Measurements from ENCODE around the gene DBNDD2.
A peak's percentile ranks its signal among the peaks of the same experiment; 100 is the strongest.

Gene DBNDD2

GRCh38 chr20:45387274-45387673 lies 20.8 kb upstream of the DBNDD2 start:
- DNase-seq, result no peak

DNA sequence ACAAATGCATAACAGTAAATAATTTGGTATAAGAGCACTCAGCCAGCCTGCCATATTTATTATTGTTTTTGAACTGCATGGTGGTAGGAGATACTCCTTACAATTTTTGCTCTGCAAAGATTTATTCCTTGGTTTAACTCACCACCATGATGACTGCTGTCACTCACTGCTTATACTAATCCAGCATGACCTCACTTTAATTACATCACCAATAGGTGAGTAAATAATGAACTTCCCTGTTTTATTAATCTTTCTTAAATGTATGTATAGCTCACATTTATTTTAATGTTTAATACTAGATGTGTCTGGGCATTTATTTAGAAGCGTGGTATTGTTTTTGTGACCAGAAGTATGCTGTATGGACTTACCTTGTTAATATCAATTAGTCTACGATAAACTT lies 17.2 kb upstream of the DBNDD2 start:
- DNase-seq, result no peak

DNA sequence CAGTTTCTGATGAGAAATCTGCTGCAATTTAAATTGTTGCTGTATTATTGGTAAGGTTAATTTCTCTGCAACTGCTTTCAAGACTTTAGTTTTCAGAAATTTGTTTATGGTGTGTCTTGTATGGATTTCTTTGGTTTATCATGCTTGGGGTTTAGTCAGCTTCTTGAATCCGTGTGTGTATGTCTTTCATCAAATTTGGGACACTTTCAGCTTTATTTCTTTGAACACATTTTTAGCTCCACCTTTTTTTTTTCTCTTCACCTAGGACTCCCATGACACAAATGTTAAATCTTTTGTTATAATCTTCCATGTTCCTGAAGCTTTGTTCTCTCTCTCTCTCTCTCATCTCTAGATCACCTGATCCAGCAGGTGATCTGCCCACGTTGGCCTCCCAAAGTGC lies 16.5 kb upstream of the DBNDD2 start:
- no peak for DNase-seq

DNA sequence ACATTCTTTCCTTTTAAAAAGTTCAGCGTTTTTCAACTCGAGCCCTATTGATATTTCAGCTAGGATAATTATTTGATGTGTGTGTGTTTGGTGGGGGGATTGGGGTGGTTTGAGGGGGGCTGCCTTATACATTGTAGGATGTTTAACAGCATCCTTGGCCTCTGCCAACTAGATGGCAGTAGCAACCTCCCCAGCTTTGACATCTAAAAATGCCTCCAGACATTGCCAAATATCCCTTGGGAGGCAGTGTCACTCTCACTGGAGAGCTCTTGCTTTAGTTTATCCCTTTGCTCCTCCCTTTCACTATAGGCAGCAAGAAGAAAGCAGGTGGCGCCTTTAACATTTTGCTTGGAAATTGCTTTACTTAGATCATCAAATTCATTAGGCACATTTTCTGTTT lies 15.4 kb upstream of the DBNDD2 start:
- no peak for DNase-seq

- no peak for DNase-seq
Observed at GRCh38 chr20:45394221-45395113, 13.6 kb upstream of the DBNDD2 start.

DNA sequence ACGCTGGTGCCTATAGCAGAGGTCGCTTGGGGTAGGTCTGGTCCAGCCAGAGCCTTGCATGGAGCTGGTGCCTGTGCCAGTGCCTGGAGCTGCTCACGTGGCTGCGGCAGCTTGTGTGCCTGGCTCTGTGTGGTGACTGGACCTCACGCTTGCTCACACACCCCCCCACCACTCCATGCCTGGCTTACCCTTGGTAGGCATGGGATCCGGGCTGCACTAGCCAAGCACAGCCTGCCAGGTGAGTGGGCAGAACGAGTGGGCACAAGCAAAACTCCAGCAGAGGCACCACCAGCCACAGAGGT lies 13.0 kb upstream of the DBNDD2 start:
- DNase-seq, result no peak

- DNase-seq, result no peak
Observed at GRCh38 chr20:45399018-45399417, 9.1 kb upstream of the DBNDD2 start.

DNA sequence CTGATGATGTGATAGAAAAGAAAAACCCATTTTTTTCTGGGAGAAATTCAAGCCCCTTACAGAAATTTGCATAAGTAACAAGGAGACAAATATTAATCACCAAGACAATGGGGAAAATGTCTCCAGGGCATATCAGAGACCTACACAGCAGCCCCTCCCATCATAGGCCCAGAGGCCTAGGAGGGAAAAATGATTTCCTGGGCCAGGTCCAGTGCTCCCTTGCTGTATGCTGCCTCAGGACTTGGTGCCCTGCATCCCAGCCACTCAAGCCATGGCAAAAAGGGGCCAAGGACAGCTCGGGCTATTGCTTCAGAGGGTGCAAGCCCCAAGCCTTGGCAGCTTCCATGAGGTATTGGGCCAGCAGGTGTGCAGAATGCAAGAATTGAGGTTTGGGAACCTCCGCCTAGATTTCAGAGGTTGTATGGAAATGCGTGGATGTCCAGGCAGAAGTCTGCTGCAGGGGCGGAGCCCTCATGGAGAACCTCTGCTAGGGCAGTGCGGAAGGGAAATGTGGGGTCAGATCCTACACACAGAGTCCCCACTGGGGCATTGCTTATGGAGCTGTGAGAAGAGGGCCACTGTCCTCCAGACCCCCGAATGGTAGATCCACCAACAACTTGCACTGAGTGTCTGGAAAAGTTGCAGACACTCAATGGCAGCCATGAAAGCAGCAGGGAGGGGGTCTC lies 7.6 kb upstream of the DBNDD2 start:
- no peak for DNase-seq

- DNase-seq, result no peak
Observed at GRCh38 chr20:45402946-45403345, 5.1 kb upstream of the DBNDD2 start.

DNA sequence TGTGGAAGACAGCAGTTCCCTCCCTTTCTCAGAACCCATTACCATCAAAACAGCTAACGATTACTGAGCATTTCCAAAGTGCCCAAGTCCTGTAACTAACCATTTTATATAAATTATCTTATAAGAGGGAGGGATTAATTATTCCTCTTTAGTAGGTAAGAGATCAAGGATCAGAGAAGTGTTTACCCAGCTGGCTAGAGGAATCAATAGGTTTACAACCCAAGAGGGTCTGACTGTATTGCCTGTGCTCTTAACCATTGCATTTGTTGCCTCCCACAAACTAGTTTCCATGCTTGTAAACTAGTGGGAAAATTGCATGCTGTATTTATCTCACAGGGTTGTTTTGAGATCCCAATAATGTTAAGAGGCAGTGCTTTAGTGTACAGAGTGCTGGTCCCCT lies 3.7 kb upstream of the DBNDD2 start:
- no peak for DNase-seq

DNA sequence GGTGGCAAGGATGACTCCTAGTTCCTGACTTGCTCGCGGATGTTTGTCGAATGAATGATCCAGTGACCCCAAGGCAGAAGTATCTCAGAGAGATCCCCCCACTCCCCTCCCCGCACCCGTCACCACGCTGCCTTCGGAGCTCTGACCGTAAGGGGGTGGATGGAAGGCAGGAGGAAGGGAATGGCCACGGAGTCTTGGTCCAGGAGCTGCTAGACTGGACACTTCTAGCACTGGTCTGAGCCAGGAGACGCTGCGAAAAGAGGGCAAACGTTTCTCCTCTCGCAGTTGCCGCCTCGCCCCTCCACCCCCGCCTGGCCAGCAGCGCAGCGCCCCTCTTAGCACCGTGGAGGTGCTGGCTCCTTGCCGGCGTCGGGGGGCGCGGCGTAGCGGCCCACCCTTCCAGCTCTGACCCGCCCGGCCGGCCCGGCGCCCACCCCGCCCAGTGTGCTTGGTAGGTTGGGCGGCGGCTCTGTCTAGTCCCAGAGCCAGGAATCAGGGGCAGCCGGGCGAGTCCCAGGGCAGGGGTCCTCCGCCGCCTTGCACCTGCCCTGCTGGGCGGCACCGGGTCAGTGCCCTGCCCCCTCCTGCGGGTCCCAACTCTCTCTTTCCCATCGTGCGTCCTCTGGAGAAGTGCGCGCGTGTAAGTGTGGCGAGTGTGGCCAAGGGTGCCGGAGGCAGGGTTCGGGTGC lies 2.4 kb upstream of the DBNDD2 start:
- DNase-seq, result peak; percentile 71

- DNase-seq, result peak; percentile 49
Observed at GRCh38 chr20:45406260-45407066, 1.6 kb upstream of the DBNDD2 start.

GRCh38 chr20:45407067-45407745 lies 883 bp upstream of the DBNDD2 start:
- DNase-seq, result peak; percentile 71

DNA sequence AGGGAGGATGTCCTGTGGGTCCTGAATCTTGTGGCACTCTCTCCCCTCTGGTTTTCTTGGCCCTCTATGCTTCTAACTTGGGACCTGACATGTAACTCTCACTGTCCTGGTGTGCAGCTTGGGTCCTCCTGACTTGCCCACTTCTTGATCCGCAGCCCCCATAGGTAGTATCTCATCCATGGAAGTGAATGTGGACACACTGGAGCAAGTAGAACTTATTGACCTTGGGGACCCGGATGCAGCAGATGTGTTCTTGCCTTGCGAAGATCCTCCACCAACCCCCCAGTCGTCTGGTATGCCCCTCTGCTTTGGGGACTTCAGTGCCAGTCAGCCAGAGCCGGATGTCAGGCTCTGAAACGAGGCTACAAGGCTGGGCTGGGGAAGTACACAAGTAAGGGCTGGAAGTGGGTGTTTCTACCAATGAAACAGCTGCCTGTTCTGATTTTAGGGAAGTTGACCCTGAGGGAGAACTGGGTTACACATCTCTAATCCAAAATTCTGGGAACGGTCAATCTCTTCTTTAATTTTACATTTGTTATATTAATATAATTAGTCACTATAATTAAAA lies 641 bp downstream of the DBNDD2 start:
- no peak for DNase-seq

DNA sequence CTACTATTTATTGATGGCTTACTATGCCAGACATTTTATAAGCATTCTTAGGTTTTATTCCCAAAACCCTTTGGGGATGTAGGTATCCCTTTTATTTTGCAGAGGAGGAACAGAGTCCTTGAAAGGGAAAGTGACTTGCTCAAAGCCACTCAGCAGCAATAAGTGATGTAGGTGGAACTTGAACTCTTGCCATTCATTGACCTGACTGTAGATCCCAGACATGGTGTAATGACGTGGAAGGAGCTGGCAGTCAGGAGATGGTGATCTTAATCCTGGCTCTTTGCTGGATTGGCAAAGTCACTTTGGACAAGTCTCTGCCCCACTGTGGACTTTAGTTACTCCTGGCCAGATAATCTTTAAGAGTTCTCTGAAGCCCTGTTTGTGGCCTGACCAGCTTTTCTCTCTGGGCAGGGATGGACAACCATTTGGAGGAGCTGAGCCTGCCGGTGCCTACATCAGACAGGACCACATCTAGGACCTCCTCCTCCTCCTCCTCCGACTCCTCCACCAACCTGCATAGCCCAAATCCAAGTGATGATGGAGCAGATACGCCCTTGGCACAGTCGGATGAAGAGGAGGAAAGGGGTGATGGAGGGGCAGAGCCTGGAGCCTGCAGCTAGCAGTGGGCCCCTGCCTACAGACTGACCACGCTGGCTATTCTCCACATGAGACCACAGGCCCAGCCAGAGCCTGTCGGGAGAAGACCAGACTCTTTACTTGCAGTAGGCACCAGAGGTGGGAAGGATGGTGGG lies 1.6 kb downstream of the DBNDD2 start:
- DNase-seq, result no peak

- no peak for DNase-seq
Observed at GRCh38 chr20:45410887-45411286, 2.8 kb downstream of the DBNDD2 start.

GRCh38 chr20:45412653-45413052 lies 4.6 kb downstream of the DBNDD2 start:
- DNase-seq, result no peak

- no peak for DNase-seq
Observed at GRCh38 chr20:45413479-45413878, 5.4 kb downstream of the DBNDD2 start.

- peak; percentile 89 for DNase-seq
Observed at GRCh38 chr20:45415822-45416637, 7.9 kb downstream of the DBNDD2 start, which contains the start of gene PIGT. Gene PIGT (plus strand): TSS chr20:45416141. CDS start chr20:45416157, 16 bp downstream.

DNA sequence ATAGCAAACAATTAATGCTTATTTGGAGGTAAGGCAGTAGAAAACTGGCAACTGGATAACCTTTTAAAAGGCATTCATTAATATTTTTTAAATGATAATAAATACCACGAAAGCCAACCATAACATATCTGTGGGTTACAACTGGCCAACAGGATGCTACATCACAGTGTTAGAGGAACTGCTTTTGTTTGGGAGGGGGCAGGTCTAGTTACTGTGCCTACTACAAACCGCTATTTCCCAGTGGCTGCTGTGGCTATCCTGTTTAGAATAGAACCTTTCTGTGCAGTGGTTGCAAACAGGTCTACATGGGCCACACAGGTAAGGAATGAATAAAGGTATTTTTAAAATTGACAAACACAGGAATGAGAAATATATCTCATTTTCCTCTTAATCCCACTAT lies 8.8 kb downstream of the DBNDD2 start:
- DNase-seq, result no peak

Data from retina (tissue), 1 donor.